Neural progenitor cell (in vitro differentiated cells): ENCODE results near the gene PTTG1IP.

ENCODE experiments used
- CTCF ChIP-seq: fragments of 200-600 bp; sonication (generic); IDR thresholded peaks from 2 replicates; pipeline ENCODE4 v1.5.1; 2017; ENCODE audit warnings: antibody characterized with exemption, mild to moderate bottlenecking
- EZH2 ChIP-seq: fragments of 200-600 bp; sonication (generic); IDR thresholded peaks from 2 replicates; pipeline ENCODE4 v1.6.1; 2017; ENCODE audit warnings: antibody characterized with exemption, mild to moderate bottlenecking, moderate library complexity
- EZH2phosphoT487 ChIP-seq: fragments of 200-600 bp; sonication (generic); IDR thresholded peaks from 2 replicates; pipeline ENCODE4 v1.6.1; 2017; ENCODE audit warnings: antibody characterized with exemption

- TF ChIP-seq CTCF, result no peak
- no peak for TF ChIP-seq EZH2phosphoT487
- no peak for TF ChIP-seq EZH2
Observed at GRCh38 chr21:44866780-44867179, 6.7 kb downstream of the PTTG1IP start.
